ENCODE data around the gene CRYGC. TPM values are rescaled to one million over a fixed set of nuclear protein-coding genes. Genes with fewer than 3 reads are reported as not detected.
"Not testable (repeated sequence)": the region's sequence is repeated elsewhere in the genome, so short reads cannot be mapped to it uniquely, and the experiment has no call there.

Gene CRYGC
- total RNA-seq, 1 donor from 2014 or later, result not detected

- Mint-ChIP-seq H3K4me3 (no peak overlapping the region), H3K36me3 (no peaks in the 10 kb centered on the region), H3K9me3 (no peaks in the 10 kb centered on the region), H3K27me3 (ENCODE audit: insufficient read depth, low read depth) (peaks cover 3% of the 10 kb centered on the region), H3K27ac (no peak overlapping the region), H3K4me1 (peaks cover 22% of the 10 kb centered on the region)
- no peak overlapping the region for H3K4me2 ChIP-seq
- H3K79me2 ChIP-seq (ENCODE audit: low read depth), result no peaks in the 10 kb centered on the region
- no peak overlapping the region for H2AFZ ChIP-seq (replicated peaks)
- no peaks in the 10 kb centered on the region for H3K36me3 ChIP-seq
- H3F3A ChIP-seq (ENCODE audit: low read depth), result peaks cover 5% of the 10 kb centered on the region
- H3K4me3 ChIP-seq, result no peak overlapping the region
- TF ChIP-seq EZH2 (IDR thresholded peaks at IDR 0.05) (no peak), CTCF (IDR thresholded peaks at IDR 0.05) (no peak), EZH2phosphoT487 (IDR thresholded peaks at IDR 0.05) (no peak)
- no peaks in the 10 kb centered on the region for H3K27me3 ChIP-seq
- no peaks in the 10 kb centered on the region for H3K9me3 ChIP-seq (ENCODE audit: low read depth)
- H3K9ac ChIP-seq, result no peak overlapping the region
- H3K4me1 ChIP-seq, result no peaks in the 10 kb centered on the region
- H4K20me1 ChIP-seq (ENCODE audit: low read depth), result no peaks in the 10 kb centered on the region
- no peak for DNase-seq (ENCODE audit: low spot score)
- no peak overlapping the region for H3K27ac ChIP-seq
Measured at GRCh38 chr2:208127090-208127489, 2.5 kb downstream of the CRYGC start.

- no peaks in the 10 kb centered on the region for H4K20me1 ChIP-seq (ENCODE audit: low read depth)
- no peak for TF ChIP-seq CTCF (IDR thresholded peaks at IDR 0.05)
- TF ChIP-seq EZH2phosphoT487 (IDR thresholded peaks at IDR 0.05), result no peak
- no peak for TF ChIP-seq EZH2 (IDR thresholded peaks at IDR 0.05)
- no peak overlapping the region for H3K9ac ChIP-seq
- DNase-seq (ENCODE audit: low spot score), result no peak
- no peak overlapping the region for H3K4me2 ChIP-seq
- H3K27ac ChIP-seq, result no peak overlapping the region
- H3K27me3 ChIP-seq, result no peaks in the 10 kb centered on the region
- no peaks in the 10 kb centered on the region for H3K9me3 ChIP-seq (ENCODE audit: low read depth)
- no peaks in the 10 kb centered on the region for H3K4me1 ChIP-seq
- H3K4me3 ChIP-seq, result no peak overlapping the region
- peaks cover 9% of the 10 kb centered on the region for H3F3A ChIP-seq (ENCODE audit: low read depth)
- no peaks in the 10 kb centered on the region for H3K79me2 ChIP-seq (ENCODE audit: low read depth)
- no peak overlapping the region for H2AFZ ChIP-seq (replicated peaks)
- Mint-ChIP-seq H3K36me3 (no peaks in the 10 kb centered on the region), H3K27ac (no peak overlapping the region), H3K4me3 (no peak overlapping the region), H3K4me1 (peaks cover 14% of the 10 kb centered on the region), H3K27me3 (ENCODE audit: insufficient read depth, low read depth) (peaks cover 5% of the 10 kb centered on the region), H3K9me3 (no peaks in the 10 kb centered on the region)
- H3K36me3 ChIP-seq, result no peaks in the 10 kb centered on the region
Measured at GRCh38 chr2:208125251-208125650, 4.4 kb downstream of the CRYGC start.

GRCh38 chr2:208124013-208124715 is 5.5 kb downstream of the CRYGC start, which contains the start of gene CRYGD:
TSS of gene CRYGD (minus strand) at chr2:208124524. CDS start at chr2:208124473, 51 bp downstream.
- not testable (repeated sequence) for H3K9me3 ChIP-seq (ENCODE audit: low read depth); H3K36me3 ChIP-seq; H3F3A ChIP-seq (ENCODE audit: low read depth); DNase-seq (ENCODE audit: low spot score); H3K36me3 Mint-ChIP-seq; H3K9ac ChIP-seq; H3K27me3 ChIP-seq; H3K9me3 Mint-ChIP-seq; H2AFZ ChIP-seq (replicated peaks); H3K79me2 ChIP-seq (ENCODE audit: low read depth); H3K4me1 Mint-ChIP-seq; H3K27me3 Mint-ChIP-seq (ENCODE audit: insufficient read depth, low read depth); H3K4me1 ChIP-seq; H3K4me3 ChIP-seq; H3K4me2 ChIP-seq; H3K27ac ChIP-seq; H4K20me1 ChIP-seq (ENCODE audit: low read depth)
- Mint-ChIP-seq H3K27ac (peak within 1 kb of the TSS; percentile 30), H3K4me3 (peak within 1 kb of the TSS; percentile 58)

GRCh38 chr2:208122248-208122647 is 7.4 kb downstream of the CRYGC start:
- peaks cover 9% of the 10 kb centered on the region for H3F3A ChIP-seq (ENCODE audit: low read depth)
- no peaks in the 10 kb centered on the region for H3K36me3 Mint-ChIP-seq
- no peak overlapping the region for H2AFZ ChIP-seq (replicated peaks)
- peaks cover 5% of the 10 kb centered on the region for H3K9me3 Mint-ChIP-seq
- H3K4me3 ChIP-seq, result no peak overlapping the region
- no peak overlapping the region for H3K27ac Mint-ChIP-seq
- no peak overlapping the region for H3K4me2 ChIP-seq
- no peaks in the 10 kb centered on the region for H4K20me1 ChIP-seq (ENCODE audit: low read depth)
- H3K4me1 Mint-ChIP-seq, result peaks cover 14% of the 10 kb centered on the region
- H3K27ac ChIP-seq, result no peak overlapping the region
- no peak overlapping the region for H3K9ac ChIP-seq
- H3K27me3 Mint-ChIP-seq (ENCODE audit: insufficient read depth, low read depth), result peaks cover 7% of the 10 kb centered on the region
- no peak for DNase-seq (ENCODE audit: low spot score)
- no peak overlapping the region for H3K4me3 Mint-ChIP-seq
- no peak for TF ChIP-seq EZH2 (IDR thresholded peaks at IDR 0.05)
- TF ChIP-seq CTCF (IDR thresholded peaks at IDR 0.05), result no peak
- H3K4me1 ChIP-seq, result peaks cover 6% of the 10 kb centered on the region
- no peaks in the 10 kb centered on the region for H3K27me3 ChIP-seq
- no peaks in the 10 kb centered on the region for H3K36me3 ChIP-seq
- no peaks in the 10 kb centered on the region for H3K9me3 ChIP-seq (ENCODE audit: low read depth)
- no peaks in the 10 kb centered on the region for H3K79me2 ChIP-seq (ENCODE audit: low read depth)

All from neural progenitor cell (in vitro differentiated cells).